Fibroblast of lung (primary cell): ENCODE measurements around the gene TRMU. TPM values are rescaled to one million over a fixed set of nuclear protein-coding genes. Genes with fewer than 3 reads are reported as not detected.

ENCODE experiments used
- DNase-seq, 2 donors: peaks; one replicate each; pipeline versions ENCODE4 v3.0.0 to v3.0.0-alpha.2; 2010; ENCODE audit warnings: low read depth in 2 of 2
- H2AFZ ChIP-seq: 2 replicates; pipeline ENCODE4 v1.5.1; 2012; ENCODE audit warnings: low read length, control low read depth, inconsistent platforms
- H3K27ac ChIP-seq: 2 replicates; pipeline ENCODE4 v1.5.1; 2011; ENCODE audit warnings: low read length, control low read depth; ENCODE audit not compliant: insufficient read depth
- H3K27me3 ChIP-seq: 2 replicates; pipeline ENCODE4 v1.5.1; 2011; ENCODE audit warnings: mild to moderate bottlenecking, low read length; ENCODE audit not compliant: control insufficient read depth, insufficient read depth
- H3K36me3 ChIP-seq: 2 replicates; pipeline ENCODE4 v1.5.1; 2011; ENCODE audit warnings: low read length; ENCODE audit not compliant: control insufficient read depth, insufficient read depth
- H3K4me1 ChIP-seq: 2 replicates; pipeline ENCODE4 v1.5.1; 2011; ENCODE audit warnings: low read length; ENCODE audit not compliant: control insufficient read depth, insufficient read depth; ENCODE audit errors: extremely low read depth
- H3K4me2 ChIP-seq: 2 replicates; pipeline ENCODE4 v1.5.1; 2011; ENCODE audit warnings: low read length, control low read depth; ENCODE audit not compliant: insufficient read depth; ENCODE audit errors: extremely low read depth
- H3K4me3 ChIP-seq, 4 experiments: fragments of 200-600 bp in 1 of 4; sonication (generic) in 1 of 4; replicated peaks in 1 of 4; 2 replicates each; pipeline ENCODE4 v1.5.1; 2011 to 2016; ENCODE audit warnings: low read length in 4 of 4, low read depth in 3 of 4, mild to moderate bottlenecking in 3 of 4, control low read depth in 2 of 4, inconsistent platforms in 1 of 4, mixed read lengths in 1 of 4; ENCODE audit not compliant: insufficient read depth in 1 of 4; ENCODE audit errors: control extremely low read depth in 1 of 4
- H3K79me2 ChIP-seq: 2 replicates; pipeline ENCODE4 v1.5.1; 2012; ENCODE audit warnings: mild to moderate bottlenecking, low read length, inconsistent platforms; ENCODE audit not compliant: control insufficient read depth, insufficient read depth
- H3K9ac ChIP-seq: 2 replicates; pipeline ENCODE4 v1.5.1; 2011; ENCODE audit warnings: mild to moderate bottlenecking, low read length, control low read depth; ENCODE audit not compliant: insufficient read depth
- H3K9me3 ChIP-seq: 2 replicates; pipeline ENCODE4 v1.5.1; 2012; ENCODE audit warnings: low read depth, low read length; ENCODE audit not compliant: control insufficient read depth, insufficient read depth
- H4K20me1 ChIP-seq: 2 replicates; pipeline ENCODE4 v1.5.1; 2011; ENCODE audit warnings: low read length; ENCODE audit not compliant: control insufficient read depth, insufficient read depth; ENCODE audit errors: extremely low read depth
- EZH2 ChIP-seq: IDR thresholded peaks from 2 replicates; pipeline ENCODE4 v1.5.1; 2012; ENCODE audit warnings: low read length, control low read depth, mild to moderate bottlenecking; ENCODE audit errors: missing control alignments
- polyA plus RNA-seq, 2 donors: library from polyadenylated mRNA; depleted of rRNA in 1 of 2; stranded (reverse) in 1 of 2; unstranded in 1 of 2; fragments of >200 nt; gene quantifications; 2 replicates each; pipeline ENCODE4 v1.2.1, GENCODE V29; 2011 to 2012; ENCODE audit warnings: missing spikeins in 1 of 2
- total RNA-seq: library from RNA; depleted of rRNA; stranded (reverse); fragments of >200 nt; gene quantifications from 2 replicates; pipeline ENCODE4 v1.2.1, GENCODE V29; 2014
- TF ChIP-seq, protein P1 (sequence below), 2 donors: IDR thresholded peaks in 1 of 2; conservative IDR thresholded peaks in 1 of 2; 1 replicate in 1 of 2; 2 replicates in 1 of 2; pipeline ENCODE4 v1.5.1; 2011 to 2012; ENCODE audit warnings: low read length in 2 of 2, control low read depth in 1 of 2, inconsistent platforms in 1 of 2, low read depth in 1 of 2, mild to moderate bottlenecking in 1 of 2

The TRMU gene
- total and polyA plus RNA-seq, 2 donors (not counting 1 experiment from before 2014, with no cell fraction given), result 18.4 to 22.1 TPM

DNA sequence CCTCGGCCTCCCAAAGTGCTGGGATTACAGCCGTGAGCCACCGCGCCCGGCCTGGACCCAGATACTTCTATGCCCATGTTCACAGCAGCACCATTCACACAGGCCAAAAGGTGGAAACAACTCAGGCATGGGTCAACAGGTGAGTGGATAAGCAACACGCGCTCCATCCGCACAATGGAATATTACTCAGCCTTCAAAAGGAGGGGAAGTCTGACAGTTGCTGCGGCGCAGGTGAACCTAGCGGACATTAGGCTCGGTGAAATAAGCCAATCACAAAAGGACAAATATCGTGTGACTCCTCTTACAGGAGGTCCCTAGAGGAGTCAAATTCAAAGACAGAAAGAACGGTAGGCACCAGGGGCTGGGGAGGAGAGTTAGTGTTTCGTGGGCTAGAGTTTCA, 47.0 kb downstream of the TRMU start:
- H3K4me1 ChIP-seq, result no peaks in the 10 kb centered on the region
- H3K4me2 ChIP-seq, result no peak overlapping the region
- H3K27ac ChIP-seq, result no peak overlapping the region
- no peak overlapping the region for H2AFZ ChIP-seq
- TF ChIP-seq, protein P1, sequence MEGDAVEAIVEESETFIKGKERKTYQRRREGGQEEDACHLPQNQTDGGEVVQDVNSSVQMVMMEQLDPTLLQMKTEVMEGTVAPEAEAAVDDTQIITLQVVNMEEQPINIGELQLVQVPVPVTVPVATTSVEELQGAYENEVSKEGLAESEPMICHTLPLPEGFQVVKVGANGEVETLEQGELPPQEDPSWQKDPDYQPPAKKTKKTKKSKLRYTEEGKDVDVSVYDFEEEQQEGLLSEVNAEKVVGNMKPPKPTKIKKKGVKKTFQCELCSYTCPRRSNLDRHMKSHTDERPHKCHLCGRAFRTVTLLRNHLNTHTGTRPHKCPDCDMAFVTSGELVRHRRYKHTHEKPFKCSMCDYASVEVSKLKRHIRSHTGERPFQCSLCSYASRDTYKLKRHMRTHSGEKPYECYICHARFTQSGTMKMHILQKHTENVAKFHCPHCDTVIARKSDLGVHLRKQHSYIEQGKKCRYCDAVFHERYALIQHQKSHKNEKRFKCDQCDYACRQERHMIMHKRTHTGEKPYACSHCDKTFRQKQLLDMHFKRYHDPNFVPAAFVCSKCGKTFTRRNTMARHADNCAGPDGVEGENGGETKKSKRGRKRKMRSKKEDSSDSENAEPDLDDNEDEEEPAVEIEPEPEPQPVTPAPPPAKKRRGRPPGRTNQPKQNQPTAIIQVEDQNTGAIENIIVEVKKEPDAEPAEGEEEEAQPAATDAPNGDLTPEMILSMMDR (conservative IDR thresholded peaks at IDR 0.05 in 1 of 2, IDR thresholded peaks at IDR 0.05 in 1 of 2; ENCODE audit: low read depth in 1 of 2, low read length in 2 of 2), result no peak
- H3K36me3 ChIP-seq, result no peaks in the 10 kb centered on the region
- no peaks in the 10 kb centered on the region for H3K79me2 ChIP-seq
- H3K4me3 ChIP-seq, result no peak overlapping the region
- no peaks in the 10 kb centered on the region for H3K9me3 ChIP-seq
- no peak for DNase-seq
- H3K27me3 ChIP-seq, result no peaks in the 10 kb centered on the region
- H4K20me1 ChIP-seq, result no peaks in the 10 kb centered on the region
- no peak overlapping the region for H3K9ac ChIP-seq

DNA sequence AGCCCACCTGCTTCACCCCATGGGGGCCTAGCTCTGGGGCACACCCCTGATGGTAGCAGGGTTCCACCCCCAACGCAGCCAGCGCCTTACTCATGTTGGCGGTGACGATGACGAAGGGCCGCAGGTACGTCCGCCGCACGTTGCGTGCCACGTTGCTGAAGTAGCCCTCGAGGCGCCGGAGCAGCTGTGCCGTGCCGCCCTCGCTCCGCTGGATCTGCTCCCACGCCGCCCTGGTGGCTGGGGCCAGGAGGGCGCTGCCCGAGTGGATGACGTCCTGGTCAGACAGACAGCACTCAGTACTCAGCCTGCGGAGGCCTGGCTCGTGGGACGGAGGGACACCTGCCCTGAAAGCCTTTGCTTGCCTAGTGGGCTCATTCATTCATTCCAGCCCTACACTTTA, 50.8 kb downstream of the TRMU start:
- Histone ChIP-seq H2AFZ (no peak overlapping the region), H3K4me3 (no peak overlapping the region), H3K36me3 (no peaks in the 10 kb centered on the region), H3K79me2 (no peaks in the 10 kb centered on the region), H3K9ac (no peak overlapping the region), H3K27me3 (no peaks in the 10 kb centered on the region), H4K20me1 (no peaks in the 10 kb centered on the region), H3K4me1 (no peaks in the 10 kb centered on the region), H3K27ac (no peak overlapping the region), H3K4me2 (no peak overlapping the region), H3K9me3 (no peaks in the 10 kb centered on the region)
- no peak for TF ChIP-seq EZH2
- TF ChIP-seq, protein P1 (conservative IDR thresholded peaks at IDR 0.05 in 1 of 2, IDR thresholded peaks at IDR 0.05 in 1 of 2; ENCODE audit: low read depth in 1 of 2, low read length in 2 of 2), result no peak
- no peak for DNase-seq

DNA sequence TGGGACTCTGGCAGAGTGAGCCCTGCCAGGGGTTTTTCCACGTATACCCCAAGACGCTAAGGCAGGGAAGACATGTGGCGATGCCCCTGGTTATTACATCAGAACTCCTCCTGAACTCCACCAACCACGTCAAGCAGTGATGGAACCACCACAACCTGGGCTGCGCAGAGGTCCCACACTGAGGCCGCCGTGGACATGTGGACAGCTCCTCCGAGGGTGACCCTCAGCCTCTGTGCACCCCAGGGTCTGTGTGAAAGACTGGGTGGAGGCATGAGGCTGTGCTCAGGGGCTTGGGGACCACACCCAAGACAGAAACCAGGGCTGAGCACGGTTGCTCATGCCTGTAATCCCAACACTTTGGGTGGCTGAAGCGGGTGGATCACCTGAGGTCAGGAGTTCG, 52.2 kb downstream of the TRMU start:
- no peaks in the 10 kb centered on the region for H3K36me3 ChIP-seq
- H3K27ac ChIP-seq, result no peak overlapping the region
- no peak overlapping the region for H3K9ac ChIP-seq
- no peaks in the 10 kb centered on the region for H3K4me1 ChIP-seq
- H4K20me1 ChIP-seq, result no peaks in the 10 kb centered on the region
- TF ChIP-seq, protein P1 (conservative IDR thresholded peaks at IDR 0.05 in 1 of 2, IDR thresholded peaks at IDR 0.05 in 1 of 2; ENCODE audit: low read depth in 1 of 2, low read length in 2 of 2), result no peak
- no peak for TF ChIP-seq EZH2
- no peaks in the 10 kb centered on the region for H3K27me3 ChIP-seq
- no peak overlapping the region for H3K4me2 ChIP-seq
- H3K9me3 ChIP-seq, result no peaks in the 10 kb centered on the region
- DNase-seq, result no peak
- no peak overlapping the region for H2AFZ ChIP-seq
- no peaks in the 10 kb centered on the region for H3K79me2 ChIP-seq
- H3K4me3 ChIP-seq, result no peak overlapping the region
